AG04449 (cell line): Measurements from ENCODE around the gene KEAP1.
A peak's percentile ranks its signal among the peaks of the same experiment; 100 is the strongest.
"Not testable (repeated sequence)": the region's sequence is repeated elsewhere in the genome, so short reads cannot be mapped to it uniquely, and the experiment has no call there.

Source experiments
- CTCF ChIA-PET: fragments of 350-600 bp; formaldehyde crosslinking; extraction: SDS; loops from one replicate; lab custom pipeline; 2021; ENCODE audit warnings: antibody characterized with exemption; lab: Yijun Ruan, JAX
- POLR2A ChIA-PET: fragments of 400-600, 350-600 bp; formaldehyde crosslinking; extraction: SDS; loops from one replicate; lab custom pipeline; 2020; ENCODE audit warnings: antibody characterized with exemption, inconsistent platforms; lab: Yijun Ruan, JAX
- DNase-seq: peaks from one replicate; pipeline ENCODE4 v3.0.0-alpha.2; 2010; ENCODE audit warnings: low read depth, low spot score
- H3K4me3 ChIP-seq: 2 replicates; pipeline ENCODE4 v1.5.1; 2011; ENCODE audit warnings: low read depth, mild to moderate bottlenecking, control low read depth, low read length
- TF ChIP-seq, protein P1 (sequence below): IDR thresholded peaks from one replicate; pipeline ENCODE4 v1.5.1; 2011; ENCODE audit warnings: mild to moderate bottlenecking, moderate library complexity, low read length, control low read depth, inconsistent platforms; ENCODE audit not compliant: insufficient read depth; ENCODE audit errors: missing control alignments

Gene KEAP1

DNA sequence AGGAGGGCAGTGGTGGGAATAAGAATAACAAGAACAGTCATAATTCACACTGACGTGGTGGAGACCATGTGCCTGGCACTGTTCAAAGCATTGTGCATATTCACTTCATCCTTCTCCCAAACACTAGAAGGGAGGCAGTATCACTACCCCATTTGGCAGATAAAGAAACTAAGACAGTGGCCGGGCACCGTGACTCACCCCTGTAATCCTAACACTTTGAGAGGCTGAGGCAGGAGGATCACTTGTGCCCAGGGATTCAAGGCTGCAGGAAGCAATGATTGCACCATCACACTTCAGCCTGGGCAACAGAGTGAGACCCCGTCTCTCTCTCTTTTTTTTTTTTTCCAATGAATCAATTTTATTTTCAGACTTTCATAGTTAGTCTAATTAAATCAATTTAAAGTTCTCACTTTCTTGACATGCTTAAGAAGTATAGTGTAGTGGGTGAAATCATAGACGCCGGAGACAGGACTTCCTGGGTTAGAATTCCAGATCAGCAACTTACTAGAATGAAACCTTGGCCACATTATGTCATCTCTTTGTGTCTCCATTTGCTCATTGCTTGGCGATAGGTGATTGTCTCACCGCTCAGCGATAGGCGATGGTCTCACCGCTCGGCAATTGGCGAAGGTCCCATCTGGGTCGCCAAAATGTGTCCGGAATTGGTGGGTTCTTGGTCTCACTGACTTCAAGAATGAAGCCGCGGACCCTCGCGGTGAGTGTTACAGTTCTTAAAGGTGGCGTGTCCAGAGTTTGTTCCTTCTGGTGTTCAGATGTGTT is 35.2 kb upstream of the KEAP1 start:
- POLR2A ChIA-PET: no interaction called here
- DNase-seq: no peak
- H3K4me3 ChIP-seq: no peak overlapping the region
- CTCF ChIA-PET: interaction anchor here (1.0 kb wide), 1 partner anchor 15 kb away, joined by 3 read pairs; no protein-coding TSS in a partner anchor
- TF ChIP-seq, protein P1, sequence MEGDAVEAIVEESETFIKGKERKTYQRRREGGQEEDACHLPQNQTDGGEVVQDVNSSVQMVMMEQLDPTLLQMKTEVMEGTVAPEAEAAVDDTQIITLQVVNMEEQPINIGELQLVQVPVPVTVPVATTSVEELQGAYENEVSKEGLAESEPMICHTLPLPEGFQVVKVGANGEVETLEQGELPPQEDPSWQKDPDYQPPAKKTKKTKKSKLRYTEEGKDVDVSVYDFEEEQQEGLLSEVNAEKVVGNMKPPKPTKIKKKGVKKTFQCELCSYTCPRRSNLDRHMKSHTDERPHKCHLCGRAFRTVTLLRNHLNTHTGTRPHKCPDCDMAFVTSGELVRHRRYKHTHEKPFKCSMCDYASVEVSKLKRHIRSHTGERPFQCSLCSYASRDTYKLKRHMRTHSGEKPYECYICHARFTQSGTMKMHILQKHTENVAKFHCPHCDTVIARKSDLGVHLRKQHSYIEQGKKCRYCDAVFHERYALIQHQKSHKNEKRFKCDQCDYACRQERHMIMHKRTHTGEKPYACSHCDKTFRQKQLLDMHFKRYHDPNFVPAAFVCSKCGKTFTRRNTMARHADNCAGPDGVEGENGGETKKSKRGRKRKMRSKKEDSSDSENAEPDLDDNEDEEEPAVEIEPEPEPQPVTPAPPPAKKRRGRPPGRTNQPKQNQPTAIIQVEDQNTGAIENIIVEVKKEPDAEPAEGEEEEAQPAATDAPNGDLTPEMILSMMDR: no peak

DNA sequence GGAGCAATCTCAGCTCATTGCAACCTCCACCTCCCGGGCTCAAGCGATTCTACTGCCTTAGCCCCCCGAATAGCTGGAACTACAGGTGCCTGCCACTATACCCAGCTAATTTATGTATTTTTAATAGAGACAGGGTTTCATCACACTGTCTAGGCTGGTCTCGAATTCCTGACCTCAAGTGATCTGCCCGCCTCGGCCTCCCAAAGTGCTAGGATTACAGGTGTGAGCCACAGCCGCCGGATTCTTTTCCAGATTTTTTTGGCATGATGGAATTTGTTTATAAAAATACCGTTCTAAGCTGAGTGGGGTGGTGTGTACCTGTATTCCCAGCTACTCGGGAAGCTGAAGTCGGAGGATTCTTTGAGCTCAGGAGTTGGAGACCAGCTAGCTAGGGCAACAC is 34.5 kb upstream of the KEAP1 start:
- ChIA-PET CTCF (interaction anchor here (1.0 kb wide), 1 partner anchor 14 kb away, joined by 3 read pairs; no protein-coding TSS in a partner anchor), POLR2A (no interaction called here)
- no peak for DNase-seq
- H3K4me3 ChIP-seq: no peak overlapping the region
- TF ChIP-seq, protein P1: no peak

DNA sequence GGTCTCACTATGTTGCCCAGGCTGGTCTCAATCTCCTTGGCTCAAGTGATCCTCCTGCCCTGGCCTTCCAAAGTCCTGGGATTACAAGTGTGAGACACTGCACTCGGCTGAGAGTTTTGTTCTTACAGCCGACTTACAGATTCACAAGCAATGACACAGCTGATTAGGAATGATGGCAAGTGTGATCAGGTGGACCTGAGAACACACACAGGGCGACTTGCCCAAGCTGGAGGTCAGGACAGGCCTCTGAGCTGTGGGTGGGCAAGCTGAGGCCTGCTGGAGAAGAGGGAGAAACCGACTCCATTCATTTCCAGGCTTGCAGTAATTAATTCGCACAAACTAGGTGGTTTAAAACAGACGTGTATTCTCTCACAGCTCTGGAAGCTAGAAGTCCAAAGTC is 32.5 kb upstream of the KEAP1 start:
- ChIA-PET CTCF (interaction anchor here (1.1 to 1.5 kb wide), 4 partner anchors 17 to 108 kb away, joined by 3 to 4 read pairs (median 4); no protein-coding TSS in a partner anchor), POLR2A (interaction anchor here (0.6 kb wide), 1 partner anchor 16 kb away, joined by 5 read pairs; no protein-coding TSS in a partner anchor)
- TF ChIP-seq, protein P1: no peak
- no peak for DNase-seq
- H3K4me3 ChIP-seq: no peak overlapping the region

DNA sequence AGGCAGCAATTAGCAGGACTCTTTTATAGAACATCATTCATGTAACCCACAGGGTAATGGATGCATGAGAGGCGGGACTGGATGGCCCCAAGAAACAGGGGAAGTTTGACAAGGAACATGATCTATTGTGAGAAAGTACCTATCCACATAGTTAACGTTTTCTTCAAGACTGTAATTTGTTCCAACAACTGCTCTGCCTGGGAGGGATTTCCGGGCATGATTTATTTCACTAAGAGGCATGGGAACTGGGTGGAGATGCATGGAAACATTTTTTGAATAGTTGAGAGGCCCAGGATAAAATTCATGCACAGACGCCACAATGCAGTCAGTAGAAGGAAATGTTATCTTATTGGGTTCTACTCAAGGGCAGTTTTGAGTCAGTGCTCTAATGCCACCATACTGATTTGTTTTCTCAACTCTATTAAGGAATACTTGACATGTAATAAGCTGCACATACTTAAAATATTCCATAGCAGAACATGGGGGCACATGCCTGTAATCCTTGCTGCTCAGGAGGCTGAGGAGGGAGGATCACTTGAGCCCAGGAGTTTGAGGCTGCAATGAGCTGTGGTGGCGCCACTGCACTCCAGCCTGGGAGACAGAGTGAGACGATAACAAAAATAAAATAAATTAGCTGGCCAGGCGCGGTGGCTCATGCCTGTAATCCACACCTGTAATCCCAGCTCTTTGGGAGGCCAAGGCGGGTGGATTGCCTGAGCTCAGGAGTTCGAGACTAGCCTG is 30.7 kb upstream of the KEAP1 start:
- TF ChIP-seq, protein P1: no peak
- ChIA-PET POLR2A (no interaction called here), CTCF (interaction anchor here (0.6 to 1.5 kb wide), 10 partner anchors 9 to 331 kb away, joined by 3 to 6 read pairs (median 4); partner anchors contain the start of gene QTRT1)
- DNase-seq: peak; percentile 94
- H3K4me3 ChIP-seq: no peak overlapping the region

DNA sequence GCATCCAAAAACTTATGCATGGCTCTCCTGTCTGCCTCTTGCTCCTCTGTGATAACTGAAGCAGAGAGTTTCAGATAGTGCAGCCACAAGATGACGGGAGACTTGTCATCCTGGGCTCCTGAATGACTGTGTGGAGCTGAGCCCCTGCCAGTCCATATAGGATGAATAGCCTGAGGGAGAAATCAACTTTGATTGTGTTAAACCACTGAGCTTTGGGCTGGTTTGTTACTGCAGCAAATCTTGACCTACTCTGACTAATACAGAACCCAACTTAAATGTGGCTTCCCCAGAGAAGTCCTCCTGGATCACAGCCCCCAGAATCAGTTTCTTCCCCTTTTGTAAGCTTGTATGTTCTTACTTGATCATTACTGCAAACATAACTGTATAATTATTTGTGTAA is 29.3 kb upstream of the KEAP1 start:
- TF ChIP-seq, protein P1: no peak
- ChIA-PET CTCF (interaction anchor here (0.6 to 1.5 kb wide), 3 partner anchors 9 to 16 kb away, joined by 3 to 4 read pairs (median 3); partner anchors contain the start of gene S1PR5), POLR2A (interaction anchor here (0.7 kb wide), 1 partner anchor 30 kb away, joined by 3 read pairs; no protein-coding TSS in a partner anchor)
- no peak overlapping the region for H3K4me3 ChIP-seq
- DNase-seq: no peak

DNA sequence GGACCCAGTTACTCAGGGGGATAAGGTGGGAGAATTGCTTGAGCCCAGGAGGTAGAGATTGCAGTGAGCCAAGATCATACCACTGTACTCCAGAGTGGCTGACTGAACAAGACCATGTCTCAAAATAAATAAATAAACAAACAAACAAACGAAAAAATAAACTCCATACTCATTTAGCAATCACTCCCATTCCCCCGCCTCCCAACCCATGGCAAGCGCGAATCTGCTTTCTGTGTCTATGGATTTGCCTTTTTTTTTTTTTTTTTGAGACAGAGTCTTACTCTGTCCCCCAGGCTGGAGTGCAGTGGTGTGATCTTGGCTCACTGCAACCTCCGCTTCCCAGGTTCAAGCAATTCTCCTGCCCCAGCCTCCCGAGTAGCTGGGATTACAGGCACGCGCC is 23.7 kb upstream of the KEAP1 start:
- POLR2A ChIA-PET, H3K4me3 ChIP-seq, DNase-seq: not testable (repeated sequence)
- CTCF ChIA-PET: interaction anchor here (0.9 to 1.2 kb wide), 2 partner anchors 22 to 54 kb away, joined by 3 read pairs; no protein-coding TSS in a partner anchor
